ENCODE results near the gene WASF3. TPM values are rescaled to one million over a fixed set of nuclear protein-coding genes. Genes with fewer than 3 reads are reported as not detected.

The WASF3 gene
- total RNA-seq, 1 donor from 2014 or later, result 25.8 TPM

DNA sequence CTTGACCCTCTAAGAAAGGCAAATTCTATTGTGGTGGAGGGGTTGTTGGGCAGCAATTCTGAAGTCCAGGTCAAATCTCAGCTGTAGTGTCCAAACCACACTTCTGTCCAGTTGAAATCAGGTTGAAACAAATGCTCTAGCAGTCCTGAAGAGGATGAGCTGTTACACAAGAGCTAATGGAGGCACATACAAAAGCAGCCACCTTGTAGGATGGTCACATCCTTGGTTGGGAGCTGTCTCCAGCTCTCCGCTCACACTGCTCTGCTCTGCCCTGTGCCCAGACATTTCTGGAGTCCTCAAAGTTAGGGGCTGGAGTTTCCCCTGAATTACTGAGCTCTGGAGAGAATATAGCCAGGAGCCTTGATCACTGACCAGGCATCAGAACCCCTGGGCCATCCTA lies 155.9 kb downstream of the WASF3 start:
- Histone ChIP-seq H3K4me3 (ENCODE audit: insufficient read depth, low read depth, low read length) (no peak overlapping the region), H3K9me3 (ENCODE audit: insufficient read depth, low read depth, low read length) (no peaks in the 10 kb centered on the region), H3K9ac (ENCODE audit: low read length) (no peak overlapping the region), H3K4me1 (ENCODE audit: insufficient read depth, low read length) (no peaks in the 10 kb centered on the region), H3K36me3 (ENCODE audit: insufficient read depth, low read length) (no peaks in the 10 kb centered on the region), H3K27ac (ENCODE audit: low read depth, low read length) (no peak overlapping the region), H2AFZ (ENCODE audit: low read depth, low read length) (no peak overlapping the region), H3K27me3 (ENCODE audit: insufficient read depth, low read length) (no peaks in the 10 kb centered on the region), H4K20me1 (ENCODE audit: insufficient read depth, low read length) (no peaks in the 10 kb centered on the region), H3K79me2 (ENCODE audit: insufficient read depth, low read length) (no peaks in the 10 kb centered on the region), H3K4me2 (ENCODE audit: low read length) (no peak overlapping the region)
- H3K36me3 Mint-ChIP-seq (ENCODE audit: low read depth, unreplicated experiment), result no peaks in the 10 kb centered on the region
- no peaks in the 10 kb centered on the region for H3K9me3 Mint-ChIP-seq (ENCODE audit: unreplicated experiment)
- DNase-seq (ENCODE audit: low read depth), result no peak
- H3K27me3 Mint-ChIP-seq (ENCODE audit: low read depth, unreplicated experiment), result peaks cover 9% of the 10 kb centered on the region
- no peaks in the 10 kb centered on the region for H3K4me1 Mint-ChIP-seq (ENCODE audit: low read depth, unreplicated experiment)
- no peak overlapping the region for H3K4me3 Mint-ChIP-seq (ENCODE audit: unreplicated experiment)
- no peak overlapping the region for H3K27ac Mint-ChIP-seq (ENCODE audit: unreplicated experiment)
- TF ChIP-seq, protein P1, sequence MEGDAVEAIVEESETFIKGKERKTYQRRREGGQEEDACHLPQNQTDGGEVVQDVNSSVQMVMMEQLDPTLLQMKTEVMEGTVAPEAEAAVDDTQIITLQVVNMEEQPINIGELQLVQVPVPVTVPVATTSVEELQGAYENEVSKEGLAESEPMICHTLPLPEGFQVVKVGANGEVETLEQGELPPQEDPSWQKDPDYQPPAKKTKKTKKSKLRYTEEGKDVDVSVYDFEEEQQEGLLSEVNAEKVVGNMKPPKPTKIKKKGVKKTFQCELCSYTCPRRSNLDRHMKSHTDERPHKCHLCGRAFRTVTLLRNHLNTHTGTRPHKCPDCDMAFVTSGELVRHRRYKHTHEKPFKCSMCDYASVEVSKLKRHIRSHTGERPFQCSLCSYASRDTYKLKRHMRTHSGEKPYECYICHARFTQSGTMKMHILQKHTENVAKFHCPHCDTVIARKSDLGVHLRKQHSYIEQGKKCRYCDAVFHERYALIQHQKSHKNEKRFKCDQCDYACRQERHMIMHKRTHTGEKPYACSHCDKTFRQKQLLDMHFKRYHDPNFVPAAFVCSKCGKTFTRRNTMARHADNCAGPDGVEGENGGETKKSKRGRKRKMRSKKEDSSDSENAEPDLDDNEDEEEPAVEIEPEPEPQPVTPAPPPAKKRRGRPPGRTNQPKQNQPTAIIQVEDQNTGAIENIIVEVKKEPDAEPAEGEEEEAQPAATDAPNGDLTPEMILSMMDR (IDR thresholded peaks at IDR 0.05; ENCODE audit: insufficient read depth, low read depth, low read length), result no peak
- no peak for TF ChIP-seq EZH2 (IDR thresholded peaks at IDR 0.05; ENCODE audit: insufficient read depth, low read length)
- FAIRE-seq, result no peak

DNA sequence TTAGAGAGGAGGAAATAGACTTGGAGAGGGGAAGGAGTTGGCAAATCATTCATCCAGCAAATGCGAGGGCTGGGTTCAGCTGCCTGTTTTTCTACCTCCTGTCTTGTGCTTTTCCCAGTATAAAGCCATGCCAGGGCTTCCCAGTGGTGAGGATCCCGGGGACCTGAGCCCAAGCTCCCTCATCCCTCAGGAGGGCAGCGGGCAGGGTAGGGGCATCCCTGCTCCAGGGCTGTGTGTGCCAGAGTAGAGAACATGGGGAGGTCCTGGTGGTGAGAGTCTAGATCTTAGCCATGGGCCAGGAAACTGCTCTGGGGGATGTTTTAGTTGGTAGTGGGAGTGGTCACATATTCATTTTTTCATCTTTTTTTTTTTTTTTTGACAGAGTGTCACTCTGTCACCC lies 159.5 kb downstream of the WASF3 start:
- H3K27ac ChIP-seq (ENCODE audit: low read depth, low read length), result no peak overlapping the region
- H3K9me3 Mint-ChIP-seq (ENCODE audit: unreplicated experiment), result no peaks in the 10 kb centered on the region
- H3K4me3 ChIP-seq (ENCODE audit: insufficient read depth, low read depth, low read length), result no peak overlapping the region
- no peak overlapping the region for H3K9ac ChIP-seq (ENCODE audit: low read length)
- no peak overlapping the region for H2AFZ ChIP-seq (ENCODE audit: low read depth, low read length)
- no peak overlapping the region for H3K4me3 Mint-ChIP-seq (ENCODE audit: unreplicated experiment)
- H3K79me2 ChIP-seq (ENCODE audit: insufficient read depth, low read length), result no peaks in the 10 kb centered on the region
- no peak for DNase-seq (ENCODE audit: low read depth)
- H3K4me1 ChIP-seq (ENCODE audit: insufficient read depth, low read length), result no peaks in the 10 kb centered on the region
- H4K20me1 ChIP-seq (ENCODE audit: insufficient read depth, low read length), result no peaks in the 10 kb centered on the region
- no peak overlapping the region for H3K27ac Mint-ChIP-seq (ENCODE audit: unreplicated experiment)
- peaks cover 3% of the 10 kb centered on the region for H3K9me3 ChIP-seq (ENCODE audit: insufficient read depth, low read depth, low read length)
- no peaks in the 10 kb centered on the region for H3K4me1 Mint-ChIP-seq (ENCODE audit: low read depth, unreplicated experiment)
- TF ChIP-seq EZH2 (IDR thresholded peaks at IDR 0.05; ENCODE audit: insufficient read depth, low read length), result no peak
- TF ChIP-seq, protein P1 (IDR thresholded peaks at IDR 0.05; ENCODE audit: insufficient read depth, low read depth, low read length), result no peak
- no peaks in the 10 kb centered on the region for H3K36me3 ChIP-seq (ENCODE audit: insufficient read depth, low read length)
- H3K36me3 Mint-ChIP-seq (ENCODE audit: low read depth, unreplicated experiment), result no peaks in the 10 kb centered on the region
- H3K27me3 Mint-ChIP-seq (ENCODE audit: low read depth, unreplicated experiment), result peaks cover 6% of the 10 kb centered on the region
- H3K4me2 ChIP-seq (ENCODE audit: low read length), result no peak overlapping the region
- no peaks in the 10 kb centered on the region for H3K27me3 ChIP-seq (ENCODE audit: insufficient read depth, low read length)
- no peak for FAIRE-seq

DNA sequence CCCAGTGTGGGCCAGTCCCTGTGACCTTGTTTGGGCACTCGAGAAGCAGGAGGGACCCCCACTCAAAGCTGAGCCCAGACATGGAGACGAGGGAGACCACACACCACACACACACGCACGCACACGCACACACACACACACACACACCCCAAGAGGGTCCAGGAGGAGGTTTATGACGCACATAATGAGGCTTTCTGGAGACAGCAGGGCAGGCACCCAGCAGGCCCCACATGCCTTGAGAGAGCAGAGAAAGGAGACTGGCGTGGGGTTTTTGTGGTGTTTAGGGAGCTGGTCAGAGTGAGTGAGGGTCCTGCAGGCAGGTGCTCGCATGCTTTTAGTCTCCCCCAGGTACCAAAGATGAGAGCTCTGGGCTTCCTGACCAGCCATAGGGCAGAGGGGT lies 160.7 kb downstream of the WASF3 start:
- H3K79me2 ChIP-seq (ENCODE audit: insufficient read depth, low read length), result no peaks in the 10 kb centered on the region
- no peak overlapping the region for H3K4me2 ChIP-seq (ENCODE audit: low read length)
- H3K9me3 ChIP-seq (ENCODE audit: insufficient read depth, low read depth, low read length), result peaks cover 3% of the 10 kb centered on the region
- H2AFZ ChIP-seq (ENCODE audit: low read depth, low read length), result no peak overlapping the region
- H3K27ac Mint-ChIP-seq (ENCODE audit: unreplicated experiment), result no peak overlapping the region
- H3K9me3 Mint-ChIP-seq (ENCODE audit: unreplicated experiment), result no peaks in the 10 kb centered on the region
- no peaks in the 10 kb centered on the region for H3K36me3 Mint-ChIP-seq (ENCODE audit: low read depth, unreplicated experiment)
- DNase-seq (ENCODE audit: low read depth) (no peak), FAIRE-seq (no peak)
- H3K27ac ChIP-seq (ENCODE audit: low read depth, low read length), result no peak overlapping the region
- no peaks in the 10 kb centered on the region for H3K36me3 ChIP-seq (ENCODE audit: insufficient read depth, low read length)
- no peaks in the 10 kb centered on the region for H4K20me1 ChIP-seq (ENCODE audit: insufficient read depth, low read length)
- no peaks in the 10 kb centered on the region for H3K4me1 Mint-ChIP-seq (ENCODE audit: low read depth, unreplicated experiment)
- peaks cover 6% of the 10 kb centered on the region for H3K27me3 Mint-ChIP-seq (ENCODE audit: low read depth, unreplicated experiment)
- no peaks in the 10 kb centered on the region for H3K4me1 ChIP-seq (ENCODE audit: insufficient read depth, low read length)
- no peak overlapping the region for H3K4me3 Mint-ChIP-seq (ENCODE audit: unreplicated experiment)
- no peak for TF ChIP-seq EZH2 (IDR thresholded peaks at IDR 0.05; ENCODE audit: insufficient read depth, low read length)
- TF ChIP-seq, protein P1 (IDR thresholded peaks at IDR 0.05; ENCODE audit: insufficient read depth, low read depth, low read length), result no peak
- no peak overlapping the region for H3K4me3 ChIP-seq (ENCODE audit: insufficient read depth, low read depth, low read length)
- H3K27me3 ChIP-seq (ENCODE audit: insufficient read depth, low read length), result no peaks in the 10 kb centered on the region
- H3K9ac ChIP-seq (ENCODE audit: low read length), result no peak overlapping the region
